Measurements from ENCODE around the gene SMARCA2.

Gene SMARCA2

DNA sequence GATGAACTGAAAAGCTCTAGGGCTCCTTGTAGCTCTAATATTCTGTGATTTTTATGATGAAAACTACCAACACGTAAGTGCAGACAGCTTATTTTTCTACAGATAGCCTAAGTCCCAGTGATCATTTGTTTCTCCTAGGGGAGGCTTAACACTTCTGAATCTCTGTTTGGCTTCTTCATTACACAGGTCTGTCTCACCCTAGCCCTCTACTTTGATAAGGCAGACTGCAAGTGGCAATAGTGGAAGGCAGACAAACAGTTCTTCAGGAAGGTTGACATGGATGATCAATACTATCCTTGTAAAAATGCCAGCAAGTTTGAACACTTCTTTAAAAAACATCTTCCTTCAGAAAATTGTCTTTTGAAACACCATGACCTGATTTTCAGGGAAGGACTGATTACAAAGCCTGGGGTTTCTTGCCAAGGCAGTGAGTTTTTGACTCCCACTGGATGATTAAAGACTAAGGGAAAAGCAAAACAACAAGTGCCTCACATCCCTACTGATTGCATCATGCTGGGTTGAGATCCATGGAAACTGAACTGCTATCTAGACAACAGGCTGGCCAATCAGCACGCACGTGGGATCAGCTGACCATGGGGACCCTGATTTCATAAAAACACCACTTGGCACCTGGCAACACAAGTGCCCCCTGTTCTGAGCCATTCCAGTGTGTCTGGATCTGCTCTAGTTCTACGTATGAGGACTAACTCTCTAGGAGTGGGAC, 212.2 kb downstream of the SMARCA2 start:
- no peak for DNase-seq

GRCh38 chr9:2228132-2228531, 213.0 kb downstream of the SMARCA2 start:
- DNase-seq, result no peak

GRCh38 chr9:2228641-2229040, 213.5 kb downstream of the SMARCA2 start:
- DNase-seq, result no peak

GRCh38 chr9:2229109-2229721, 214.1 kb downstream of the SMARCA2 start:
- DNase-seq, result no peak

- no peak for DNase-seq
Observed at GRCh38 chr9:2230362-2230761, 215.2 kb downstream of the SMARCA2 start.

DNA sequence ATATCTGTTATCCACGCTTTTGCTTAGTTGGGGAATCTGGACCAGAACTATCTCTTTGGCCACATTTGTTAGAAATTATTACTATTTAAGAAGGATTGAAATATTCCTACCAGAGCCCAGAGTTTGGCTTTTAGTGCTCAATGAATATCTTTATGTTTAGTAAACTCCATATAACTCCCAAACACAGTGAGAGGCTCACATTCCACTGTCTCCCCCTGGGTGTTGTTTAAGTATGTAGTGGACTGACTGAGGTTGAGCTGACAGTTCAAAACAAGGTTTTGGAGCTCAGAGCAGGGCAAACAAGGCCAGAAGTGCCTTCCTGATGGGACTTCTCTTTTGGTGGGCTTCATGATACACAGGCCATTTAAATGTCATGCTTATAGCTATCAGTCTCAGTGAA, 216.0 kb downstream of the SMARCA2 start:
- DNase-seq, result no peak

DNA sequence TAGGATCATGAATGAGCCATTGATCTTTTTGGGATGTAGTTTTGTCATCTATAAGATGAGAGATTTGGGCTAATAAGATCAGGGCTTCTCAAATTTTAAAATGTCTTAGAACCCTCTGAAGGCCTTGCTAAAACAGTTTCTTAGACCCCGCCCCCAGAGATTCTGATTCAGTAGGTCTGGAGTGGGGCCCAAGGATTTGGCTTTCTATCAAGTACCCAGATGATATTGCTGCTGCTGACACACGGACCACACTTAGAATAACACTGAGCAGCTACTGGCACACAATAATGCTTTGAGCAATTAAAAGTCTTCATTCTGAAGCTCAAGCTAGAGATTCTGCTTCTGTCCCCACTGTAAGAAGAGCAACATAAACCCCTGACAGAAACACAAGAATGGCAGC, 216.7 kb downstream of the SMARCA2 start:
- no peak for DNase-seq

GRCh38 chr9:2233274-2233673, 218.1 kb downstream of the SMARCA2 start:
- DNase-seq, result no peak

DNA sequence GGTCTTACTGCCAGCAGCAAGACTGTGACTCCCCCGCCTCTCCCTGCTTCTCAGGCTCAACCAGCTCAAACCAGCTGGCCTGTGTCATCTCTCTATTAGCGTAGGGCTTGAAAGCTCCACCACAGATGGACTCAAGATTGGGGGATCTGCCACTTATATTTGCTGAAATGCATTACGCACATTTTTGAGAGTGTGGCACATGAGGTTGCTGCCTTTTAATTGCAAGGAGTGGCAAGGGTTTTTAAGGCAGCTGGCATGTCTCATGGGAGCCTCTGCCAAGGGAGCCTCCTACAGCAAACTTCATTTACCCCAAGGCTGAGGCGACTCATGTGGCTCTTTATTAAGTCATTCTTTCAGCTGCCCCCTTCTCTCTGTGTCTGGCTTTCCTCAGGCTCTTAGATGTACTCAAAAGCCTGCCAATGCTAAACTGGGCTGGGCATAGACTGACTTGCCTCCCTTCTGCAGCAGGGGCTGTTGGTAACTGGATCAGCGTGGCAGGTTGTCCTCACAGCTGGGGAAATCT, 219.3 kb downstream of the SMARCA2 start:
- no peak for DNase-seq

DNA sequence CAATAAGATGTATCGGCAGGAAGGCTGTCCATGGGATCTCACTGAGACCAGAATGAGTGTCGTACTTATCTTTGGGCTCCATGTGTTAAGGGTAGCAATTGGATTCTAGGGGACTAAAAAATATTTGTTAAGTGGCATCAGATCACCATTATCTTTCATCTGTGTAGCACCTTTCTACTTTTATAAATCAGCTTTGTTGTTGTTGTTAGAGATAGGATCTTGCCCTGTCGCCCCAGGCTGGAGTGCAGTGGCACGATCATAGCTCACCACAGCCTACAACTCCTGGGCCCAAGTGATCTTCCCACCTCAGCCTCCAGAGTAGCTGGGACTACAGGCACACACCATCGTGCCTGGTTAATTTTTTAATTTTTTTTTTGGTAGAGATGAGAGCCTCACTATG, 220.5 kb downstream of the SMARCA2 start:
- DNase-seq, result no peak

- DNase-seq, result no peak
Observed at GRCh38 chr9:2236850-2237249, 221.7 kb downstream of the SMARCA2 start.

DNA sequence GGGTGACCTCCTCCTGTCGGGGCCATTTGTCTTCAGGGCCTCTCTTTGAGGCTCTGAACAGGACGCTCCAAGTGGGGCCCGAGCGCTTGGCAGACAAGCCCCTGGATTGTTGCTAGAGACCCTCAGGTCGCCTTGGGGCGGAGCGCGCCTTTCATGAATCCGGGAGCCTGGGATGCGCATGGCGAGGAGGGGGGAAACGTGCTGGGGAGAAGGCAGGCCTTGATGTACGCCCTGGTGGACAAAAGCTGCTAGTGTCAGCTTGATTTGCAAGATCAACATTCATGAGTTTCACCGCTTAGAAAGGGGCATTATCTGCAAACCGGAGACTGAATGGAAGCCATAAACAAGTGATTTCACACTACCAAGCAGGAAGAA, 226.3 kb downstream of the SMARCA2 start:
- peak; percentile 83 for DNase-seq

DNA sequence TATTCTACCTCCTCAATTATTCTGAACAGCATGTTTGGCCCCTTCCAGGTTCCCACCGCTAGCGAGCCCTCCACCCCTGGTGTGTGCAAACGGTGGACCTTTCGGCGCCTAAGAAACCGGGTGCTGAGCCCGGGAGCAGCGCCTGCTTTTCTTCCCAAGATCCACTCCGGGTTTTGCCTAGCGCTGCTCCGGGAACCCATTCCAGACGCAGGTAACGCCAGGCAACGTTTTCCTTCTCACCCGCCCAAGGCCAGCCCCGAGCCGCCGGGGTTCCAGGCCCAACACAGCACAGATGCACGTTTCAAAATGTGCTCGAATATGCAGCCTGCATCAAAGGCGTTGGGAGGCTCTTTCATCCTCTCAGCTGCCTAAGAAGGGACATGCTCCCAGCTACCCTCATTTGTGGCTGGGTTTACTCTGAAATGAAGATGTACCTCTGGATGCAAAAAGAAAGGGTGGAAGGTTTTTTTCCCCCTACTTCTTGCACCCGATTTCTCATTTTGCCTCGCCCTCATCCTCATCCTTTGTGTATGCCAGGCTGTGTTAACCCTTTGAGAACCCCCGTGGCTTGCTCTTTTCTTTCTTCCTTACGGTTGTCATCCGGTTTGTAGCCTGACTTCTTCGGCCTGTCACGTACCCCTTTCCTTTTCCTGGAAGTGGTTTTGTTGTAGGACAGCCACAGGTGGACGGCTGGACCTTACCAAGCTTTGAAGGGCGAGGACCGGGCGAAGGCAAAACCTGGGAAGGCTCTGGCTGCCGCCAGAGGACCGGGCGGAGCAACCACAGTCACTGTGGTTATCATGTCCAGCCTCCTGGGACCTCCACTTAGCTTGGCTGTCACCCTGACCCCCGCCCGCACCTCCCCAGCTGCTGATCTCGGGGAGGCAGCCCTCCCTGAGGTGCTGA, 226.9 kb downstream of the SMARCA2 start:
- peak; percentile 95 for DNase-seq

GRCh38 chr9:2242831-2243330, 227.7 kb downstream of the SMARCA2 start:
- DNase-seq, result no peak

Measured in right forelimb (tissue), 1 donor.